GM18520 (cell line): Measurements from ENCODE around the gene SAMD3.
"Not testable (repeated sequence)": the region's sequence is repeated elsewhere in the genome, so short reads cannot be mapped to it uniquely, and the experiment has no call there.

ENCODE experiments used
- ATAC-seq: cut with Tn5 transposase; IDR thresholded peaks from one replicate; pipeline ENCODE4 v1.9.1; 2021; ENCODE audit not compliant: unreplicated experiment

The SAMD3 gene, protein sequence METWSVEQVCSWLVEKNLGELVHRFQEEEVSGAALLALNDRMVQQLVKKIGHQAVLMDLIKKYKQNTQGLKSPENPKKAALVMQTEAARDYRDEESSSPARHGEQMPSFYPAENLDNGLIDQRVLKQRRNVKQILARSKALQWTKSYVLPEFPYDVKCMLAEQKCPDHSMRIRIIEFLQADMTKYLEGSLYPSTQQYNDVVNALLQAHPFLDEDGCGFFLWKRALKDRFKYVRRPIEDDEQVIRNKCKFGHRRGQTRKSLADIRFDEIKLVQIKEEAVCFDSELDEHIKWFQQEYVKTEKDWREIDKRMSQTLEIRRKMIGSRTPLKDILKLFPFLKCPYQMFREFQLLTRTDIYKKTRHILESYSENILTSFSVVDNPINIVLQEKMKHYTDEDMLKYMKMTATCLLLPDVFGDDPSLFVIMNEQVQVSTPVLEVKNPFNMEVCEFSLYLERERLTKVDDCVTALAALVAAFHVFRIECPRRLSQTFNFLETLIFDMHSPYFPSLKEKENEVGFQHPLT

DNA sequence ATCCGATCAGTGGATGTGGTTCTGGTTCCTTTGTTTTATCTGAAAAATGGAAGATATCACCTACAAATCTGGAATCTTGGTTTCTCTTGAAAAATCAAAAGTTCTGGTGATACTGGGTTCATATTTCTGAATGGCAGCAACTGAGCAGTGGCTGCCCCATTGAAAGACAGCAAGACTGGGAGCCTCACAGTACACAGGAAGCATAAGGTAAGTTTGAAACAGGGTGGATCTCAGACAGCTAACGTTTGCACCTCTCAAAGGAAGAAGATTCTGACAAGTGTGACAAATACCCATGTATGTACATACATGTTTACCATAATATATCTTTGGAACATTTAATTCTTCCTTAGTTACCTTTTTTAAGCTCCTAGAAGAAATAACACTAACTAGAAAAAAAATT lies at the start of gene SAMD3:
Gene SAMD3 (minus strand): TSS at position 177 of the 400 bp plus-strand sequence. CDS start 7,678 bp downstream, outside the sequence.
- no peak for ATAC-seq

DNA sequence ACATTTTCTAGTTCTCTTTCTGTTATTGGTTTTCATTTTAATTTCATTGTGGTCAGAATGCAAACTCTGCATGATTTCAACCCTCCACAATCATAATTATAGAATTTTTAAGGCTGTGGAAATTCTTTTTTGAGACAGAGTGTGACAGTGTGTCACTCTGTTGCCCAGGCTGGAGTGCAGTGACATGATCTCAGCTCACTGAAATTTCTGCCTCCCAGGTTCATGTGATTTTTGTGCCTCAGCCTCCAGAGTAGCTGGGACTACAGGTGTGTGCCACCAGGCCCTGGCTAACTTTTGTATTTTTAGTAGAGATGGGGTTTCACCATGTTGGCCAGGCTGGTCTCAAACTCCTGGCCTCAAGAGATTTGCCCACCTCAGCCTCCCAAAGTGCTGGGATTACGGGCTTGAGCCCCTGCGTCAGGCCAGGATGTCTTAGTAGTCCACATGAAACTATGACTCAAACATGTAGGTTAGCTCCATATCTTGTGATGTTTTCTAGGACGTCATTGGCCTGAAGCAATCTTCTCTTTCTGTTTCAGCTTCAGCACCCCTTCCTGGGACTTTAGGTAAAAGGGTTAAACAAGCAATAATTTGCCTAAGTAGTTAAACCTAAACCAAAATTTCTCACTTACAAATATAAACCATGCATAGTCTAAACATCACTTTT lies 47.4 kb upstream of the SAMD3 start:
- peak; percentile 98 for ATAC-seq

DNA sequence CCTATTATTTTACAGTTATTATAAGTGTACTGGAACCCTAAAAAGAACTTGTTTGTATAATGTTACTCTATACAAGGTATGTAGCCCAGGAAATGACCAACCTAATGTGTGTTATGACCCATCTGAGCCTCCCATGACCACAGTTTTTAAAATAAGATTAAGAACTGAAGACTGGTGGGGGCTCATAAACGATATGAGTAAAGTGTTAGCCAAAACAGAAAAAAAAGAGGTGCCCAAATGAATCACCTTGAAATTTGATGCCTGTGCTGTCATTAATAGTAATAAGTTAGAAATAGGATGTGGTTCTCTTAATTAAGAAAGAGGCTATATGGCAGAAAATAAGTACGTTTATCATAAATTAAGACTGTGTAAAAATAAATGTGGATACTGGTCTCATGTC lies 42.8 kb upstream of the SAMD3 start:
- ATAC-seq, result not testable (repeated sequence)

DNA sequence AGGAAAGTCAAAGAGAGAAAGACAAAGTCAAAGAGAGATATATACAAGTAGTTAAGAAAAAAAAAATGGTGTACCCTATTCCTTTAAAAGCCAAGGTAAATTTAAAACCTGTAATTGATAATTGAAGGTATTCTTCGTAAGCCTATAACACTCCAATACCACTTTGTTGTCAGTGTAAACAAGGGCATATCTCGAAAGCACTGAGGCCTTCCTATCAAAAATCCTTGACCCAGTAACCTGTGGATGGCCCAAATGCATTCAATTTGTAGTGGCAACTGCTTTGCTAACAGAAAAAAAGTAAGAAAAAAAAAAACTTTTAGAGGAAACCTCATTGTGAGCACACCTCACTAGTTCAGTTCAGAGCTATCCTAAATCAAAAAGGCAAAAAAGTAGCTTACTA lies 39.3 kb upstream of the SAMD3 start:
- ATAC-seq, result no peak

DNA sequence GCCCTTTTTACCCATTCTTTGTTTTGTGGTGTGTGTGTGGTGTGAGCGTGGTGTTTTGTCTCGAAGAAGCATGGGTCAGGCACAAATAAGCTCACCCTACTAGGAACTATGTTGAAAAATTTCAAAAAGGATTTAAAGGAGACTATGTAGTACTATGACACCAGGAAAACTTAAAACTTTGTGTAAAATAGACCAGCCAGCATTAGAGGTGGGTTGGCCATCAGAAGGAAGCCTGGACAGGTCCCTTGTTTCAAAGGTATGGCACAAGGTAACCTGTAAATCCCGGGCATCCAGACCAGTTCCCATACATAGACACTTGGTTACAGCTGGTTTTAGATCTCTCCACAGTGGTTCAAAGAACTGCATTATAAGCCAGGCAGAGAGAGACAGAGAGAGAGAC lies 38.8 kb upstream of the SAMD3 start:
- not testable (repeated sequence) for ATAC-seq

DNA sequence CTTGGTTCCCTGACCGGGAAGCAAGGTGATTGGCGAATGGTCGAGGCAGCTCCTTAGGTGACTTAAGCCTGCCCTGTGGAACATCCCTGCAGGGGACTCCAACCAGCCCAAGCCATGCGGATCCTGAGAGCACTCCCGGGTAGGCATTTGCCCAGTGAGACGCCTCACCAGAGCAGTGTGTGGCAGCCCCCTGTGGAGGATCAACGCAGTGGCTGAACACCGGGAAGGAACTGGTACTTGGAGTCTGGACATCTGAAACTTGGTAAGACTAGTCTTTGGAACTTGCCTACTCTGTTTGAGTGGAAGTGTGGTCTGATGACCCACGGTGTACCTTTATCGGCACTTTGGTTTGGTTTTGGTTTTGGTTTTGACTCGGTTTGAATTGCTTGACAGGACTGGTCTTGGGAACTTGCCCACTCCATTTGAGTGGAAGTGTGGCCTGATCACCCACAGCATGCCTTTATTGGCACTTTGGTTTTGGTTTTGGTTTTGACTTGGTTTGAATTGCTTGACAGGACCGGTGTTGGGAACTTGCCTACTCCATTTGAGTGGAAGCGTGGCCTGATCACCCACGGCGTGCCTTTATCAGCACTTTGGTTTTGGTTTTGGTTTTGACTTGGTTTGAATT lies 38.0 kb upstream of the SAMD3 start:
- not testable (repeated sequence) for ATAC-seq

DNA sequence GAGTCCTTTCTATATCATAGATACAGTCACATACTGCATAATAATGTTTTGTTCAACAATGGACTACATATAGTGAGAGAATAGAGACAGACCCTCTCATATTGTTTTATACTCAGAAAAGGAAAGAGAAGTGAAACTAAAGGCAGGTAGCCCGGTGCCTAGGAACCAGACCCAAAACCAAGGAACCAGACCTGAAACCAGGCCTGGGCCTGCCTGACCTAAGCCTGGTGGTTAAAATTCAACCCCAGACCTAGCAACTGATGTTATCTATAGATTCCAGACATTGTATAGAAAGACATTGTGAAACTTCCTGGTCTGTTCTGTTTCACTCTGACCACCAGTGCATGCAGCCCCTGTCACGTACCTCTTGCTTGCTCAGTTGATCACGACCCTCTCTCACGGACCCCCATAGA lies 37.3 kb upstream of the SAMD3 start:
- peak; percentile 40 for ATAC-seq

DNA sequence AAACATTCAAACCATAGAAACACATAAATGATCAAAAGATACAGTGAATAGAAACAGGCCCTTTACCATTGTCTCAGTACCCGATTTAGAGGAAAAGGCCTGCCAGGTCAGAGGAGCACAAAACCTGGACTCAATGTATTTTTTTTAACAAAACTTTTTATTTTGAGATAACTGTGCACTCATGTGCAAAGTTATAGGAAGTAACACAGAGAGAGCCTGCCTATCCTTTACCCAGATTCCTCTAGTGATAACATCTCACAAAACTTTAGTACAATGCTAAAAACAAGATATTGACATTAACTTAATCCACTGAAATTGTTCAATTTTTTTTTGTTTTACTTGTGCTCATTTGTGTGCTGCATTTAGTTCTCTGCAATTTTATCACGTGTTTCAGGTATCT lies 36.8 kb upstream of the SAMD3 start:
- peak; percentile 3 for ATAC-seq

DNA sequence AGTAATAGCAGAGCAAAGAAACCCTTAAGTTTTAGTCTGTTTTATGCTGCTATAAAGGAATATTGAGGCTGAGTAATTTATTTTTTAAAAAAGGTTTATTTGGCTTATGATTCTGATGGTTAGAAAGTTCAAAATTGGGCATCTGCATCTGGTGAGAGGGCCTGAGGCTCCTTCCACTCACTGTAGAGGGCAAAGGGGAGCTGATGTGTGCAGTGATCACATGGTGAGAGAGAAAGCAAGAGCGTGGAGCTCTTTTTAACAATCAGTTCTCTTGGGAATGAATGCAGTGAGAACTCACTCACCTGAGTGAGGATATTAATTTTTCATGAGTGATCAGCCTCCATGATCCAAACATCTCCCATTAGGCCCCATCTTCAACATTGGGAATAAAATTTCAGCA lies 36.4 kb upstream of the SAMD3 start:
- ATAC-seq, result no peak

DNA sequence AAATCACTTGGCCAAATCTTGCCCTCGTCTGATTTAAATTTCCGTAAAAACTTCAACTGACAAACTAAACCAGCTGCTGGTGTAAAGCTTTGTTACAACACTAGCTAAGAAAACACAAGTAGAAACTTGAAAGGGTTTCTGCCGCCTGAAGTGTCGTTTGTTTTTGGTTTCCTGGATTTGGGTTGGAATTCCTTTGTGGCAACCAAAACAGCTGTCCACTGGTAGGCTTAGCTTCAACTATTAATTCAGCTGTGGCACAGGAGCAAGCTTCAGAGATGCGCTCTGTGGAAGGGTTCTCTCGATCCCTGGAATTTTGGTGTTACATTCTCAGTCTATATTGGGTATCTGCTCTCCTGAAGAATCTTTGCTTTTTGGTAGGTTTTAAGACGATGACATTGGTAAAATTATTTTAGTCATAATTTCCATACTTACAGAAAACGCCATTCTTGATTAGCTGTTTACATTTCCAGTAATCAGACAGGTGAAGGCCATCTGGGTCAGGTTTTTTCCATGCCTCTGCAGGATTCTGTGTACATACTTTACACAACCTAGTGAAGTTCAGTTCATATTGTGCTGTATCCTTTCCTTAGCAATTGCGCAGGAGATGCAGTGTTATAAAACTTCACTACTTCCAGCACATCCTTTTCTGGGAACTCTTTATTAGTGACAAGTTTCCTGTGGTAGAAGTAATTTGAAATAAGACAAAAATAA lies 29.9 kb upstream of the SAMD3 start:
- ATAC-seq, result no peak

DNA sequence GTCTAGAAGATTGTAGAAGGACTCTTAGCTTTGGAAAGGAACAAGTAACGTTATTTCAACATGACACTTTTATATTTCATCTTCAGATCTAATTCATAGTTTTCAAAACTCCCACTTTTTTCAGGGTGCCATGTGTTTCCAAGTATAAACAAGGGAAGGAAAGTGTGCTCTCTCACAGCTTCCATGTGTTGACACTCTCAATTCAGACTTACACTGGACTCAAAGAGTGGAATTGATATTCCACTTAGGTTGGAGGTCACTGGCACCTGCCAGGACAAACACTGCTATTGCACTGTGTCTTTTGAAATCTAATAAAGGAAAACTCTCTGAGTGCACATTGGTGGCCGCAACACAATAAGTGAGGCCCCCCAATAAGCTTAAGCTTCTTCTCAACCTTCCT lies 22.5 kb upstream of the SAMD3 start:
- ATAC-seq, result no peak

DNA sequence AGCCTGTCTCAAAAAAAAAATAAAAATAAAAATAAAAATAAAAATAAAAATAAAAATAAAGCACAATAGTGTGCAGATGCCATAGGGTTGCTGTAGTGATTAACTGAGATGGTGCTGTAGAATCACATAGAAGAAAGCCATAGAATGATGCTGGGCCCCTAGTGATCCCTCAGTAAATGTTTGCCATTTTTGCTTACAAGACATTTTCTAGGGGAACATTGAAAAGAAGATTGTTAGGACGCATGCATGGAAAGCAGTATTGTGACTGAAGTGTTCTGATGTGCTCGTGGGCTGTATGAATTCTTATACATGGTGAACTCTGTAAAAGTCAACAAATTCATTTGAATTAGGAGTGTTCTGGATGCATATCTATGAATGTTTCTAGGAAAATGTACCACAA lies 22.0 kb upstream of the SAMD3 start:
- ATAC-seq, result no peak

DNA sequence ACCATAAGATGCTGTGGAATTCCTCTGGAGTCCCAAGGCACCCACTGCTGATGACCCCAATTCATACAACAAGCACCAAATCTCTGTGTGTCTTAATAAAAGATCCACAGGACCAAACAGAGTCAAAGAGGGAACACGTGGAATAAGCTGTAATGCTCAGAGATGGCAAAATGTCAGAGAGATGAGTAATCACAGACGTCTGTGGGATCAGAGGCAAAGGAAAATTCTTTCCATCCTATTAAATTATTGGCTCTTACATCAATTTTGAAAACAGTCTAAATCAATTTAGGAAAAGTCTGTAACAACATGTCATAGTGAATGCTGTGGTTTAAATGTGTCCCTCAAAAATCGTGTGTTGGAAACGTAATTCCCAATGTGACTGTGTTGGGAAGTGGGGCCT lies 17.5 kb upstream of the SAMD3 start:
- ATAC-seq, result no peak

DNA sequence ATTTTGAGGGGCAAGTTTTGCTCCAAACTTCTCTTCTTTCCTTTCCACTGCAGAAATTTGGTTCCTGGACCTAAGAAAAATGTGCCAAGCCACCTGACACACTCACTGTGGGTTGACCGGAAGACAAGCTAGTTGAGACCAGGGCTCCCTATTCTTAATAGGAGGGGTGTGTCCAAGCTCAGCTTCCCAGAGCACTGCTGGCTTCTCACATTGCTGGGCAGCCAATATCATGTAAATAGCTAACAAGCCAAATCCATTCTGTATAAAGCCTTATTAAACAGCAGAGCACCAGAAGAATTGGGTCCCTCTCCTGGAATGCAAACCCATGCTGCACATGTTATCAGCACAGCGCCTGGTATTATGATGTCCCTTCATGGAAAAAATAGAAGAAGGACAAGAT lies 17.0 kb upstream of the SAMD3 start:
- ATAC-seq, result no peak

DNA sequence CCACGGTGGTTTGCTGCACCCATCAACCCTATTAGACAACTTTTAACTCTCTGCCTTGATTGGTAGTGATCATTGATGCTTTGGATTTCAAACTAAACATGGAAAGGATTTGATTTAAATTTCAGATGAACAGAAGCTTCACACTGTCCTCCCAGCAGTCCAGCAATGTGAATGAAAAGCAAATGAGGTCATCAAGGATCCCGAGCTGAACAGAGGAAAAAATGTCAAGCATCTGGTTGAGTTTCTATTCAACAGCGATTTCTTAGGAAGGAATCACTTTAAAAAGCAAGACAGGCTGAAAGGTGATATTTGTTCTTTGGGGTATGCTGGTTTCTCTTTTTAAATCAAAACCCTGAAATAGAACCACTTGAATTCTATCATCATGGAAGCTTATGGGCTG lies 10.6 kb upstream of the SAMD3 start:
- ATAC-seq, result no peak

DNA sequence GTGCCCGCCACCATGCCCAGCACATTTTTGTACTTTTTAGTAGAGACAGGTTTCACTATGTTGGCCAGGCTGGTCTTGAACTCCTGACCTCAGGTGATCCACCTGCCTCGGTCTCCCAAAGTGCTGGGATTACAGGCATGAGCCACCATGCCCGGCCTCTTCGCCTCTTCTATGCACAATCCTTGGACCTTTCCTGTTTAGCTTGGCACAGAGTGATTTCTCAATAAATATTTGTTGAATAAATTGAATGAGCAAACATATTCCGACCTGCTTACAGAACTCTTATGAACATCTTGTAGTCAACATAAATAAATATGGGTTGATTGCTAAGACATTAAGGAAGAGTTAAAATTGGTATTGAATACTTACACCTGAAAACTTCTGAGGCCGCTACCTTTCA lies 7.8 kb upstream of the SAMD3 start:
- not testable (repeated sequence) for ATAC-seq

DNA sequence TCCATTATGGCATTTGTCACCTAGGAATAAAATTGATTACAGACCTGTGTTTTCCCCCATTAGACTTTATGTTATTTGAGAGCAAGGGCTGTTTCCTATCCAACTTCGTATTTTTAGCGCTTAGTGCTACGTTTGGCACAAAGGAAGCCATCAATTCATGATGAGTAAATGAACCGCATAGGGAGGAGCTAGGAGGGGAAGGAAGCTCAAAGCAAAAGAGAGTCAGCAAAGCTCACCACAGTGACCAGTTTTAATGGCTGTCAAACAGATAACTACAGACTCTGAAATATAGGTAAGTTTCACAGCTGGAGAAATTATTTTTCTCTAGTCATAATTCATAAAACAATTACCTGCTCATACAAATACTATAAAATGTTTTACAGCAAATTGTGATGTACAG lies 6.9 kb upstream of the SAMD3 start:
- no peak for ATAC-seq

DNA sequence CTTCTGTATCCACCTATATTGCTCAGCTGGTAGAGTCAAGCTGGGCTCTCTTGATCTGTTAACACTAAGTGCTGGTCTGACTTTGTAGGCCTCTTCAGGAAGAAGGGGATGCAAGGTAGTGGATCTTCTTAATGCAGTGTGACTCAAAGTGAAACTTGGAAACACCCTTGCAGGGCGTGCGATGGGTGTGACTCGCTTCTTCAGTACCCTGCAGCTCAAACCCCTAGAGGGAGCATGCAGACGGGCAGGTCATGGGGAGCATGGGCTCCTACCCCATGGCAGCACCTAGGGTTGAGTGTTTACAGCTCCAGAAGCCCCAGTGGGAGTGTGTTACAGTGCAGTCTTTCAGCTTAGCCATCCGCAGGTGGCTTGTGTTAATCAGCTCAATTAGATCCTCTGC lies 757 bp upstream of the SAMD3 start:
- peak; percentile 98 for ATAC-seq

DNA sequence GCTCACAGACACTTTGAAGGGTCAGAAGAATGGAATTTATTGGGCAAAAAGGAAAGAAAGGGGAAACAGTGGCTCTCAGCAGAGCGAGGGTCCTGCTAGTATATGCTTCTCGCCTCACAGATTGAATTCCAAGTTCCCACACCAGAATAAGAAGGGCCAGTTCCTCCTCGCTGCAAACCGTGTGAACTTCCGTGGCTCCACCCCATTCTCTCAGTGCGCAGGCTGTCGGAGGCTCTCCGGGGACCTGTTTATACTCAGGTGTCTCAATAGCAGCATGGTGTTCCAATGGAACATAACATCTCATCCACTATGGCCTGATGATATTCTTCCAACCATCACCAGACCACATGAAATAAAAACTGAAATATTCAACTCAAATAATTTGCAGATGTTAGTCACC lies 4.6 kb downstream of the SAMD3 start:
- no peak for ATAC-seq

DNA sequence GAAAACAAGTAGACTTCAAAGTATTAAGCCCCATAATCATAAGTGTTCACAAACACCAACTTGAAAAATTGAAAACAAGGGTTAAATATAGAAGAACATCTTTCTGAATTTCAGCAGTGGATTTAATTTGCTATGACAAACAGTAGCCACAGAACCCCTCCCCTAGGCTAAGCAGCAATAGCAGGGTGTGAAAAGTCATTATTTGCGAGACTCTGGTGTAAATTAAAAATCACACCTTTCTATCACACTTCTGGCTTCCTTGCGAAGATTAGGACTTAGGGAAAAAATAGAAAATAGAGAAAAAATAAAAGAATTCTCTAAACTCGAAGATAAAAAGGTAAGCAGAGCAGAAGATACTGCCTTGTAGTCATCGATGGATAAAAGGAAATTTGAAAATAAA lies 6.1 kb downstream of the SAMD3 start:
- no peak for ATAC-seq

DNA sequence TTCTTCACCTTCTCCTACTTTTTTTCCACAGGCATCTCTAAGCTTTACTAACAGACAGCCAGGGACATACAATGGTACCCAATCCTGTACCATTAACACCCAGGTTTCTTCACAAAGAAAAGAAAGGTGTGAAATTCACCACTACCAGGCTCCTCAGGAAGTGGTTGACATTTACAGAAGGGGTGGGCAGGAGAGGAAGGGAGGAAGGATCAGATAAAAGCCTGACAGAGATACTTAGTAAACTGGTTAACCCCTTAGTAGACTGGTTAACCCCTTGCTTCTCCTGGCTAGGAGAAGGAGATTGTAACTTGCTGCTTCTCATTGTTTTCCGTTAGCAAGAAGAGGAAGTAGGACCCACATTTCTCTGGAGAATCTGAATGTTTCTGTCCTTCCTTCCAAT lies 7.2 kb downstream of the SAMD3 start:
- ATAC-seq, result no peak
